HG03558 (cell line): ENCODE data around the gene LRP10.
"Not testable (repeated sequence)": the region's sequence is repeated elsewhere in the genome, so short reads cannot be mapped to it uniquely, and the experiment has no call there.

Experiments used
- ATAC-seq: cut with Tn5 transposase; IDR thresholded peaks from one replicate; pipeline ENCODE4 v1.9.1; 2021; ENCODE audit warnings: moderate number of reproducible peaks; ENCODE audit not compliant: unreplicated experiment; ENCODE audit errors: extremely low read depth

Gene LRP10

GRCh38 chr14:22908601-22909000, 37.1 kb downstream of the LRP10 start:
- no peak for ATAC-seq

GRCh38 chr14:22910916-22911315, 39.4 kb downstream of the LRP10 start:
- ATAC-seq, result no peak

- not testable (repeated sequence) for ATAC-seq
Measured at GRCh38 chr14:22914836-22915235, 43.3 kb downstream of the LRP10 start.

GRCh38 chr14:22915886-22916521, 44.5 kb downstream of the LRP10 start:
- no peak for ATAC-seq

GRCh38 chr14:22918804-22919600, 47.5 kb downstream of the LRP10 start, which contains the start of gene RBM23:
Gene RBM23, minus strand, starts transcription at chr14:22919149.
- ATAC-seq, result peak; percentile 76

- ATAC-seq, result no peak
Measured at GRCh38 chr14:22919601-22919921, 48.0 kb downstream of the LRP10 start.

- no peak for ATAC-seq
Measured at GRCh38 chr14:22920697-22921096, 49.2 kb downstream of the LRP10 start.

- ATAC-seq, result no peak
Measured at GRCh38 chr14:22922294-22922693, 50.8 kb downstream of the LRP10 start.

- no peak for ATAC-seq
Measured at GRCh38 chr14:22923746-22924145, 52.2 kb downstream of the LRP10 start.

GRCh38 chr14:22925513-22925912, 54.0 kb downstream of the LRP10 start:
- ATAC-seq, result no peak

- ATAC-seq, result no peak
Measured at GRCh38 chr14:22926316-22926715, 54.8 kb downstream of the LRP10 start.

- ATAC-seq, result no peak
Measured at GRCh38 chr14:22928237-22929103, 56.9 kb downstream of the LRP10 start.

GRCh38 chr14:22929104-22929960, 57.8 kb downstream of the LRP10 start, which contains the start of gene PRMT5:
Gene PRMT5, minus strand, starts transcription at chr14:22929376. Its CDS starts 15 bp downstream, at chr14:22929361.
- ATAC-seq, result peak; percentile 79

- no peak for ATAC-seq
Measured at GRCh38 chr14:22929961-22930364, 58.4 kb downstream of the LRP10 start.
